WTC11 (cell line): ENCODE results near the gene SINHCAF.

ENCODE experiments used
- CTCF ChIP-seq: fragments of 200-600 bp; IDR thresholded peaks from 2 replicates; pipeline ENCODE4 v1.8.0; 2022; ENCODE audit warnings: antibody characterized with exemption
- GABPB1 ChIP-seq: sonication (generic); formaldehyde crosslinking; IDR thresholded peaks from 2 replicates; pipeline ENCODE4 v1.8.1; 2023; ENCODE audit warnings: mild to moderate bottlenecking, missing genetic modification reagents
- MLX ChIP-seq: sonication (generic); formaldehyde crosslinking; IDR thresholded peaks from 2 replicates; pipeline ENCODE4 v1.8.1; 2023; ENCODE audit warnings: mild to moderate bottlenecking, missing genetic modification reagents, moderate library complexity
- MXD4 ChIP-seq: fragments of 250-450 bp; sonication (Bioruptor Pico); IDR thresholded peaks from 2 replicates; pipeline ENCODE4 v1.8.0; 2021; ENCODE audit warnings: mild to moderate bottlenecking, moderate library complexity, borderline replicate concordance
- USF1 ChIP-seq: sonication (generic); formaldehyde crosslinking; IDR thresholded peaks from 2 replicates; pipeline ENCODE4 v1.8.0; 2022; ENCODE audit warnings: mild to moderate bottlenecking, missing genetic modification reagents
- TF ChIP-seq, protein P1 (sequence below): sonication (generic); formaldehyde crosslinking; IDR thresholded peaks from 2 replicates; pipeline ENCODE4 v1.8.1; 2023; ENCODE audit warnings: mild to moderate bottlenecking, moderate library complexity, missing genetic modification reagents

GRCh38 chr12:31248815-31249214, 77.1 kb downstream of the SINHCAF start:
- TF ChIP-seq, protein P1, sequence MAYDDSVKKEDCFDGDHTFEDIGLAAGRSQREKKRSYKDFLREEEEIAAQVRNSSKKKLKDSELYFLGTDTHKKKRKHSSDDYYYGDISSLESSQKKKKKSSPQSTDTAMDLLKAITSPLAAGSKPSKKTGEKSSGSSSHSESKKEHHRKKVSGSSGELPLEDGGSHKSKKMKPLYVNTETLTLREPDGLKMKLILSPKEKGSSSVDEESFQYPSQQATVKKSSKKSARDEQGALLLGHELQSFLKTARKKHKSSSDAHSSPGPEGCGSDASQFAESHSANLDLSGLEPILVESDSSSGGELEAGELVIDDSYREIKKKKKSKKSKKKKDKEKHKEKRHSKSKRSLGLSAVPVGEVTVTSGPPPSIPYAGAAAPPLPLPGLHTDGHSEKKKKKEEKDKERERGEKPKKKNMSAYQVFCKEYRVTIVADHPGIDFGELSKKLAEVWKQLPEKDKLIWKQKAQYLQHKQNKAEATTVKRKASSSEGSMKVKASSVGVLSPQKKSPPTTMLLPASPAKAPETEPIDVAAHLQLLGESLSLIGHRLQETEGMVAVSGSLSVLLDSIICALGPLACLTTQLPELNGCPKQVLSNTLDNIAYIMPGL (CRISPR knock-in tag) = no peak
- TF ChIP-seq CTCF (no peak), USF1 (CRISPR knock-in tag) (no peak), MLX (CRISPR knock-in tag) (no peak), GABPB1 (CRISPR knock-in tag) (no peak), MXD4 (CRISPR knock-in tag) (no peak)
